OCI-LY1 (cell line): ENCODE measurements around the gene NCAM1.

ENCODE experiments used
- H2AFZ ChIP-seq: fragments of 200-600 bp; sonication (generic), shearing (Covaris generic); 2 replicates; pipeline ENCODE4 v1.6.0; 2014; ENCODE audit warnings: antibody characterized with exemption, mild to moderate bottlenecking, low read length
- H3F3A ChIP-seq: fragments of 200-600 bp; sonication (generic), shearing (Covaris generic); 2 replicates; pipeline ENCODE4 v1.6.0; 2014; ENCODE audit warnings: mild to moderate bottlenecking, antibody characterized with exemption, low read length, moderate library complexity; ENCODE audit not compliant: insufficient read depth
- H3K27ac ChIP-seq: fragments of 200-600 bp; sonication (generic); 2 replicates; pipeline ENCODE4 v1.5.1; 2014; ENCODE audit warnings: low read length, mixed run types, mild to moderate bottlenecking, low read depth; ENCODE audit not compliant: poor library complexity, severe bottlenecking
- H3K27me3 ChIP-seq: fragments of 200-600 bp; sonication (generic); 2 replicates; pipeline ENCODE4 v1.6.0; 2014; ENCODE audit warnings: antibody characterized with exemption, mild to moderate bottlenecking, low read length, moderate library complexity; ENCODE audit not compliant: insufficient read depth
- H3K36me3 ChIP-seq: fragments of 200-600 bp; sonication (generic); 2 replicates; pipeline ENCODE4 v1.6.1; 2014; ENCODE audit warnings: mild to moderate bottlenecking, antibody characterized with exemption, low read length, moderate library complexity, mixed read lengths; ENCODE audit not compliant: insufficient read depth
- H3K4me1 ChIP-seq: fragments of 200-600 bp; sonication (generic); 2 replicates; pipeline ENCODE4 v1.5.1; 2014; ENCODE audit warnings: mild to moderate bottlenecking, low read length, moderate library complexity; ENCODE audit not compliant: insufficient read depth, severe bottlenecking
- H3K4me2 ChIP-seq: fragments of 200-600 bp; sonication (generic), shearing (Covaris generic); 2 replicates; pipeline ENCODE4 v1.6.1; 2014; ENCODE audit warnings: low read length
- H3K4me3 ChIP-seq: fragments of 200-600 bp; sonication (generic); 2 replicates; pipeline ENCODE4 v1.5.1; 2014; ENCODE audit warnings: low read length, low read depth, mild to moderate bottlenecking, mixed read lengths; ENCODE audit not compliant: poor library complexity, severe bottlenecking
- H3K79me2 ChIP-seq: fragments of 200-600 bp; shearing (Covaris generic); 2 replicates; pipeline ENCODE4 v1.6.1; 2016; ENCODE audit warnings: mixed run types, low read length, mixed read lengths; ENCODE audit not compliant: insufficient read depth
- H3K9ac ChIP-seq: fragments of 200-600 bp; sonication (generic), shearing (Covaris generic); 2 replicates; pipeline ENCODE4 v1.6.1; 2014; ENCODE audit warnings: mild to moderate bottlenecking, low read length, mixed read lengths
- H3K9me2 ChIP-seq: fragments of 200-600 bp; sonication (generic), shearing (Covaris generic); 2 replicates; pipeline ENCODE4 v1.6.1; 2014; ENCODE audit warnings: low read depth, mild to moderate bottlenecking, low read length, mixed read lengths
- H3K9me3 ChIP-seq: fragments of 200-600 bp; shearing (Covaris generic); 2 replicates; pipeline ENCODE4 v1.6.1; 2014; ENCODE audit warnings: low read length, mixed read lengths
- H4K20me1 ChIP-seq: fragments of 200-600 bp; sonication (generic), shearing (Covaris generic); 2 replicates; pipeline ENCODE4 v1.6.0; 2016; ENCODE audit warnings: mild to moderate bottlenecking, low read length; ENCODE audit not compliant: insufficient read depth
- CTCF ChIP-seq: fragments of 200-600 bp; sonication (generic), shearing (Covaris generic); IDR thresholded peaks from 2 replicates; pipeline ENCODE4 v1.5.1; 2017; ENCODE audit warnings: mild to moderate bottlenecking, antibody characterized with exemption, low read length, moderate library complexity, mixed read lengths
- EZH2 ChIP-seq: fragments of 200-600 bp; sonication (generic), shearing (Covaris generic); IDR thresholded peaks from 2 replicates; pipeline ENCODE4 v1.8.0; 2017; ENCODE audit warnings: borderline replicate concordance, mixed run types, mild to moderate bottlenecking, antibody characterized with exemption, low read length, moderate library complexity, mixed read lengths

Gene NCAM1

GRCh38 chr11:113152500-113152899 lies 191.3 kb downstream of the NCAM1 start:
- H3K79me2 ChIP-seq = no peaks in the 10 kb centered on the region

DNA sequence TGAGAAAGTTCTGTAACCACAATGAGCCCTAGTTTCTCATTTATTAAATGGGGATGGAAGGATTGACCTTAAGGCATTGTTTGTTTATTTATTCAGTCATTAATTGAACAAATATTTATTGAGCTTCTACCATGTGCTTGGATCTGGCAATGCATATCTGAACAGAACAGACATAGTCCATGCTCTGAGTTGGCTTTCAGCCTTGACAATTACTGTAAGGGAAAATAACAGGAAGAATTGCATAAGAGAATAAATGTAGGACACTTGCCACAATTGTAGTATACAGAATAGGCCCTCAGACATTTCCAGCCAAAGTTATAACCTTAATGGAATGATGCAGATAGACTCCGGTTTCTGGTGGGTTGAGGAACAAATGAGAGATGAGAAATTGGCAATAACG lies 192.6 kb downstream of the NCAM1 start:
- no peaks in the 10 kb centered on the region for H3K79me2 ChIP-seq
- H3K9me2 ChIP-seq = no peaks in the 10 kb centered on the region
- H3K4me3 ChIP-seq = no peak overlapping the region
- H3K27me3 ChIP-seq = no peaks in the 10 kb centered on the region
- H3K4me1 ChIP-seq = no peaks in the 10 kb centered on the region
- H3K27ac ChIP-seq = no peak overlapping the region
- no peaks in the 10 kb centered on the region for H3K9me3 ChIP-seq
- no peak overlapping the region for H2AFZ ChIP-seq
- no peak for TF ChIP-seq EZH2
- no peak for TF ChIP-seq CTCF
- H3K9ac ChIP-seq = no peak overlapping the region
- H3K36me3 ChIP-seq = no peaks in the 10 kb centered on the region
- H3F3A ChIP-seq = no peaks in the 10 kb centered on the region
- H3K4me2 ChIP-seq = no peak overlapping the region
- no peaks in the 10 kb centered on the region for H4K20me1 ChIP-seq

More at GRCh38 chr11:113152500-113152899, 191.3 kb downstream of the NCAM1 start:
- no peaks in the 10 kb centered on the region for H3K4me1 ChIP-seq
- no peak overlapping the region for H3K4me2 ChIP-seq
- no peaks in the 10 kb centered on the region for H3K36me3 ChIP-seq
- H3K4me3 ChIP-seq = no peak overlapping the region
- H3K9ac ChIP-seq = no peak overlapping the region
- H3K9me3 ChIP-seq = no peaks in the 10 kb centered on the region
- H3F3A ChIP-seq = no peaks in the 10 kb centered on the region
- H3K27ac ChIP-seq = no peak overlapping the region
- no peaks in the 10 kb centered on the region for H3K9me2 ChIP-seq
- H3K27me3 ChIP-seq = no peaks in the 10 kb centered on the region
- no peak overlapping the region for H2AFZ ChIP-seq
- no peaks in the 10 kb centered on the region for H4K20me1 ChIP-seq
- TF ChIP-seq CTCF = no peak

DNA sequence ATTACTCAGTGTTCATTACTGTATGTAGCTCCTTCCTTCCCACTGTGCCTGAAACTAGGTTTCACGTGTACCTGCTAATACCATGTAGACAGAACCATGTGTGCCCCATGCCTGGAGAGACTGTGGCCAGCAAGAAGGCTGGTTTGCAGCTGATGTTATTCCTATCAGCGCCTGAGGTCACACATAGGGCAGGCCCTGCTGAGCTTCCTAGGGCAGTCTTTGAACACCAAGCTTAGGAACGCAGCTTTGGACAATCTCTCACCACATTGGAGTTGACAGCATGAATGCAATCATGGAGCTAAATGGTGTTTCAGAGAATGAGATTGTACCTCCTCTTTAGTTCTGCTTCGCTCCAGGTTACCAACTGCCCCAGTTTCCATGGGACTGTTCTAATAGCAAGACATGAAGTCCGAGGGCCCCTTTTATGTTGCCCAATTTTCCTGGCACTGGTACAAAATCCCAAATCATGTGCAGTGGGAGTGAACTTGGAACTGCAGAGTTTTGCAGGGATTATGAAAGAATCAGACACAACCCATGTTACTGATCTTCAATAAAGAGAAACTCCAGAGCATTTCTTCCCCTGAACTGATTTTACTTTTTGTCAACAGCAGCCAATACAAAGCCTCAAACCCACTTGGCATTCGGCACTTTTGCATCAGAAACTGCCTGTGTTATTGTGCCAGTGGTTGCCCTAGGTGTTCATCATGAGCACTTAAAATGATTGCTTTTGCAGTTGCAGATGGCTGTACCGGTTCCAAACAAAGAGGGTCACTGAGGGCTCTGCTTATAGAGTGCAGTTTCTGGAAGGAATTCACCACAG lies 199.0 kb downstream of the NCAM1 start:
- Histone ChIP-seq H3K79me2 (no peaks in the 10 kb centered on the region), H3K27ac (no peak overlapping the region), H3K27me3 (no peaks in the 10 kb centered on the region), H3K4me2 (no peak overlapping the region), H3F3A (no peaks in the 10 kb centered on the region), H4K20me1 (no peaks in the 10 kb centered on the region), H3K9me3 (no peaks in the 10 kb centered on the region), H3K4me3 (no peak overlapping the region), H3K9me2 (no peaks in the 10 kb centered on the region), H2AFZ (no peak overlapping the region), H3K4me1 (no peaks in the 10 kb centered on the region), H3K36me3 (no peaks in the 10 kb centered on the region), H3K9ac (no peak overlapping the region)
- no peak for TF ChIP-seq EZH2
- no peak for TF ChIP-seq CTCF
